ENCODE data around the gene MAPT. TPM values are rescaled to one million over a fixed set of nuclear protein-coding genes. Genes with fewer than 3 reads are reported as not detected.
"Not testable (repeated sequence)": the region's sequence is repeated elsewhere in the genome, so short reads cannot be mapped to it uniquely, and the experiment has no call there.

MAPT gene
- total RNA-seq, 4 donors from 2014 or later = 70.3 to 120 (median 82.8) TPM

DNA sequence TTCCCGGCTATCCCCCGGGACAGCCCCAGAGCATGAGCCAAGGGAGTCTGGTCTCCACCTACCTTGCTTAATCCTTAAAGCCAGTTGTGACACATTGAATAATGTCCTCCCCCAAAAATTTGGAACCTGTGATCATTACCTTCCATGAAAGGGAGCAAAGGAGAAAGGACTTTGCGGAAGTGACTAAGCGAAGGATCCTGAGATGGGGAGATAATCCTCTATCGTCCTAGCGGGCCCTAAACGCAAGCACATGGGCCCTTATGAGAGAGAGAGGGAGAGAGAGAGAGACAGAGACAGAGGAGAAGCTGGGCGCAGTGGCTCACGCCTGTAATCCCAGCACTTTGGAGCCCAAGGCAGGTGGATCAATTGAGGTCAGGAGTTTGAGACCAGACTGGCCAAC lies 40.1 kb upstream of the MAPT start:
- DNase-seq (no peak), ATAC-seq (no peak)
- no peaks in the 10 kb centered on the region for H3K27me3 ChIP-seq
- in situ Hi-C loops (cut with MboI; ENCODE audit: low sequenced_read_pairs in 4 of 4) (no loop called here), intact Hi-C loops (cut with DNase I; ENCODE audit: low total_unique reads) (no loop called here)
- H3K9me3 ChIP-seq = no peaks in the 10 kb centered on the region
- H3K27ac ChIP-seq = no peak overlapping the region
- H3K4me3 ChIP-seq = no peak overlapping the region
- TF ChIP-seq, protein P1, sequence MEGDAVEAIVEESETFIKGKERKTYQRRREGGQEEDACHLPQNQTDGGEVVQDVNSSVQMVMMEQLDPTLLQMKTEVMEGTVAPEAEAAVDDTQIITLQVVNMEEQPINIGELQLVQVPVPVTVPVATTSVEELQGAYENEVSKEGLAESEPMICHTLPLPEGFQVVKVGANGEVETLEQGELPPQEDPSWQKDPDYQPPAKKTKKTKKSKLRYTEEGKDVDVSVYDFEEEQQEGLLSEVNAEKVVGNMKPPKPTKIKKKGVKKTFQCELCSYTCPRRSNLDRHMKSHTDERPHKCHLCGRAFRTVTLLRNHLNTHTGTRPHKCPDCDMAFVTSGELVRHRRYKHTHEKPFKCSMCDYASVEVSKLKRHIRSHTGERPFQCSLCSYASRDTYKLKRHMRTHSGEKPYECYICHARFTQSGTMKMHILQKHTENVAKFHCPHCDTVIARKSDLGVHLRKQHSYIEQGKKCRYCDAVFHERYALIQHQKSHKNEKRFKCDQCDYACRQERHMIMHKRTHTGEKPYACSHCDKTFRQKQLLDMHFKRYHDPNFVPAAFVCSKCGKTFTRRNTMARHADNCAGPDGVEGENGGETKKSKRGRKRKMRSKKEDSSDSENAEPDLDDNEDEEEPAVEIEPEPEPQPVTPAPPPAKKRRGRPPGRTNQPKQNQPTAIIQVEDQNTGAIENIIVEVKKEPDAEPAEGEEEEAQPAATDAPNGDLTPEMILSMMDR (IDR thresholded peaks at IDR 0.05 in 4 of 5, conservative IDR thresholded peaks at IDR 0.05 in 1 of 5) = no peak
- no peak for TF ChIP-seq POLR2A (IDR thresholded peaks at IDR 0.05)
- H3K4me1 ChIP-seq = no peaks in the 10 kb centered on the region
- no peaks in the 10 kb centered on the region for H3K36me3 ChIP-seq

DNA sequence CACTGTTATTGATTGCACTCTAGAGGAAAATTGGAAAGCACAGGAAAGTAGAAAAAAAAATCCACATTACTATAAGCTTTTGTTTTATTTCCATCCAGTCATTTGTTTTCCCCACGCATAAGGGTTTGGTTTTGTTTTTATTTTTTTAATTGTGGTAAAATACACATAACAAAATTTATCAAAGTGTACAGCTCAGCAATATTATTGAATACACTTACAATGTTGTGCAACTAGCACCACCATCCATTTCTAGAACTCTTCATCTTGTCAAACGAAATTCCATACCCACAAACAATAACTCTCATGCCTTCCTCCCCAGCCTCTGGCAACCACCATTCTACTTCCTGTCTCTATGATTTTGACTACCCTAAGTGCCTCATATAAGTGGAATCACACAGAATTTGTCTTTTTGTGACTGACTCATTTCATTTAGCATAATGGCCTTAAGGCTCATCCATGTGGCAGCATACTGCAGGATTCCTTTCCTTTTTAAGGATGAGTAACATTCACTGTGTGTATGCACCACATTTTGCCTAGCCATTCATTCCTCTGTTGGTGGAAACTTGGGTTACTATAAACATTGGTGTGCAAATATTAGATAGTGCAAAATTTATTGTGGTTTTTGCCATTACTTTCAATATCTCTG lies 38.5 kb upstream of the MAPT start:
- intact Hi-C loops (cut with DNase I; ENCODE audit: low total_unique reads) = no loop called here
- no peaks in the 10 kb centered on the region for H3K9me3 ChIP-seq
- no peaks in the 10 kb centered on the region for H3K27me3 ChIP-seq
- TF ChIP-seq POLR2A (IDR thresholded peaks at IDR 0.05) = no peak
- TF ChIP-seq, protein P1 (IDR thresholded peaks at IDR 0.05 in 4 of 5, conservative IDR thresholded peaks at IDR 0.05 in 1 of 5) = no peak
- ATAC-seq (no peak), DNase-seq (no peak)
- no peaks in the 10 kb centered on the region for H3K4me1 ChIP-seq
- no peak overlapping the region for H3K27ac ChIP-seq
- no peak overlapping the region for H3K4me3 ChIP-seq
- in situ Hi-C loops (cut with MboI; ENCODE audit: low sequenced_read_pairs in 4 of 4) = no loop called here
- H3K36me3 ChIP-seq = no peaks in the 10 kb centered on the region

DNA sequence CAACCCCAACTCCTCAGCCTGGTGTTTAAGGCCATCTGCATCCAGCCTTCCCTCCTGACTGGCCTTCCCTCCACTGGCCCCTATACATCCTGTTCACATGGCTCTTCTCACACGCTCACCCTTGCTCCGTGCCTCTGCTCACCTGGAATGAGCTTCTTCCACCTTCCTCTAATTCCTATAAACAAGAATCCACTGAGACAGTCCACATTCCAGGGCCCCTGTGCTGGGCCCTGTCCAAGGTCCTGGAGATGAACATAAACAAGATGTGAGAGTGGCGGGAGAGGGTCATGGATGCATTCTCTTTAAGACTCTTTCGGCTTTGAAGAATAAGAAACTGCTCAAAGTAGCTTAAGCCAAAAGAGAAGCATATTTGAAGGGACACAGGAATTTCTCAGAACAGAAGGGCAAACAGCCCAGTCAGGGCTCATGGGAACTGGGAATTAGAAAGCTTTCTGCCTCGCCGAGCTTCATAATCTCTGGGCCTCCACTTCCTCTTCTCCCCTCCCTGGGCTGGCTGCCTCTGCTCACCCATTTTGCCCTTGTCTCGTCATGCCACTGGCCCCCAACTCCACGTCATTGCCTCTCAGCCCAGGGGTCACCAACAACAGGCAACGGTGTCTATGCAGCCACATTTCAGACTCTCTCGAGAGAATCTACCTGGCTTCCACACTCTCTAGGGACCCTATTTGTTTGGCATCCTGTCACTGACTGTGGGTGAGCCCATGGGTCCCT lies 36.2 kb upstream of the MAPT start:
- no peaks in the 10 kb centered on the region for H3K4me1 ChIP-seq
- no peak overlapping the region for H3K4me3 ChIP-seq
- no peaks in the 10 kb centered on the region for H3K9me3 ChIP-seq
- in situ Hi-C loops (cut with MboI; ENCODE audit: low sequenced_read_pairs in 4 of 4) (no loop called here), intact Hi-C loops (cut with DNase I; ENCODE audit: low total_unique reads) (no loop called here)
- no peak for TF ChIP-seq POLR2A (IDR thresholded peaks at IDR 0.05)
- TF ChIP-seq, protein P1 (IDR thresholded peaks at IDR 0.05 in 4 of 5, conservative IDR thresholded peaks at IDR 0.05 in 1 of 5) = no peak
- no peaks in the 10 kb centered on the region for H3K36me3 ChIP-seq
- no peak overlapping the region for H3K27ac ChIP-seq
- DNase-seq = no peak
- no peaks in the 10 kb centered on the region for H3K27me3 ChIP-seq
- ATAC-seq = no peak

DNA sequence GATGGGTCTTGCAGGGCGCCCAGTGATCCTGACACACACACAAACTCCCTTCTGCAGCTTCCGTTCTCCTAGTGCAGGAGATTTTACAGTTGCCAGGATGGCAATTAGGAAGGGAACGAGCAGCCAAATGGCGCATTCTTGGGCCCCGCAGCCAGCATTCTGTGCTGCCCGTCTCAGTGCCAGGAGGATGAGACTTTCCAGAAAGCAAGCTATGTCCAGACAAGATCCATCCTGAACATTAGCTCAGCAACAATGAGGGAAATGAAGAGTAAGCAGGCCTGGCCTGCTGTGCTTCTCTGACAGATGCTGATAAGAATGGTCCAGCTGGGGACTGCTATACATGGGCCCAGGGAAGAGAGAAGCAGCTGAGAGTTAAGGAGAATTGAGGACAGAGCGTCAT lies 33.2 kb upstream of the MAPT start:
- TF ChIP-seq, protein P1 (IDR thresholded peaks at IDR 0.05 in 4 of 5, conservative IDR thresholded peaks at IDR 0.05 in 1 of 5) = no peak
- no peak for TF ChIP-seq POLR2A (IDR thresholded peaks at IDR 0.05)
- H3K27me3 ChIP-seq = peaks cover 2 to 5% (median 2%) of the 10 kb centered on the region in 3 donors
- ATAC-seq = no peak
- no peaks in the 10 kb centered on the region for H3K4me1 ChIP-seq
- no peaks in the 10 kb centered on the region for H3K36me3 ChIP-seq
- no peak for DNase-seq
- in situ Hi-C loops (cut with MboI; ENCODE audit: low sequenced_read_pairs in 4 of 4) = no loop called here
- H3K27ac ChIP-seq = no peak overlapping the region
- no peaks in the 10 kb centered on the region for H3K9me3 ChIP-seq
- intact Hi-C loops (cut with DNase I; ENCODE audit: low total_unique reads) = no loop called here
- no peak overlapping the region for H3K4me3 ChIP-seq

DNA sequence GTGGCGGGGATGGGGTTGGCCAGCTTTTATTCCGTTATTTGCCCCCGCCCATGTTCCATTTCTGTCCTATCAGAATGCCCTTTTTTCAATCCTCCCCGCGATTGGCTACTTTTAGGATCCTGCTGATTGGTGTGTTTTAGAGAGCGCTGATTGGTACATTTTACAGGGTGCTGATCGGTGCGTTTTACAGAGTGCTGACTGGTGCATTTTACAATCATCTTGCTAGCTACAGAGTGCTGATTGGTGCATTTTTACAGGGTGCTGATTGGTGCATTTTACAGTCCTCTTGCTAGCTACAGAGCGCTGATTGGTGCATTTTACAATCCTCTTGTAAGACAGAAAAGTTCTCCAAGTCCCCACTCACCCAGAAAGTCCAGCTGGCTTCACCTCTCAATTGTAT lies 32.2 kb upstream of the MAPT start:
- H3K4me1 ChIP-seq; H3K9me3 ChIP-seq; H3K27ac ChIP-seq; ATAC-seq; intact Hi-C loops (cut with DNase I; ENCODE audit: low total_unique reads); in situ Hi-C loops (cut with MboI; ENCODE audit: low sequenced_read_pairs in 4 of 4); H3K27me3 ChIP-seq; DNase-seq; H3K36me3 ChIP-seq; H3K4me3 ChIP-seq: not testable (repeated sequence)
